ENCODE measurements around the gene COMMD8.
"Not testable (repeated sequence)": the region's sequence is repeated elsewhere in the genome, so short reads cannot be mapped to it uniquely, and the experiment has no call there.

COMMD8 gene

DNA sequence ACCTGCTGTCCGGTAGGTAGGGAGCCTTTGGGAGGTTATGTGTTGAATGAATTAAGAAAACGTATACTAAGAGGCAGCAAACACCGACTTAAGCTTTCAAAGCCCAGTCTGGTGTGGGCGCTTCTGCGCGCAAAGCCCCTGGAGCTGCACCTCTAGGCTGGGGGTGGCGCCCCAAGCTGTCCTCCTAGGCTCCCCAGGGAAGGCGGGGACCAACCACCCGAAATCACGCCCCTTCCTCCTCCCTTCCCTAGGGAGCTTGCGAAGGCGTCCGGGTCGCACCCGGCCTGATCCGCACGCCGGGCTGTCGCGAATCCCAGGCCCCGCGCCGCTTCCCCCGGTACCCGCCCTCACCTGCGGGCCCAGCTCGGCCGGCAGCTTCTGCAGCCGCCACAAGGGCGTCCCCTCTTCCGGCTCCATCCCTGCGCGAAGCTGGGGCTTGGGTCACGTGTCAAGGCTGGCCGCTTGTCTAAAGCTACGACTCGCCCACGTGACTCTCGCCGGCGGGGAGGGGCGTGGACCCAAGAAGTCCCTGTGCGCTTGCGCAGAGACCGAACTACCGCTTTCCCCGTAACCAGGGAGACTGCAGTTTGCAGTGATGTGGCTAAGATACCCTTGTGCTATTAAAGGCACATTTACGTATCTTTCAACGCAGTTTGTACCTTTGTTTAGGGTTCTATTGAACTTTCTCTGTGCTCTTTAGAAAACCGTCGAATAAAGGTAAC, at the start of gene COMMD8:
TSS of gene COMMD8 (minus strand) at position 468 of the 722 bp plus-strand sequence. CDS start at position 417, 51 bp downstream.
- DNase-seq: peak; percentile 98

DNA sequence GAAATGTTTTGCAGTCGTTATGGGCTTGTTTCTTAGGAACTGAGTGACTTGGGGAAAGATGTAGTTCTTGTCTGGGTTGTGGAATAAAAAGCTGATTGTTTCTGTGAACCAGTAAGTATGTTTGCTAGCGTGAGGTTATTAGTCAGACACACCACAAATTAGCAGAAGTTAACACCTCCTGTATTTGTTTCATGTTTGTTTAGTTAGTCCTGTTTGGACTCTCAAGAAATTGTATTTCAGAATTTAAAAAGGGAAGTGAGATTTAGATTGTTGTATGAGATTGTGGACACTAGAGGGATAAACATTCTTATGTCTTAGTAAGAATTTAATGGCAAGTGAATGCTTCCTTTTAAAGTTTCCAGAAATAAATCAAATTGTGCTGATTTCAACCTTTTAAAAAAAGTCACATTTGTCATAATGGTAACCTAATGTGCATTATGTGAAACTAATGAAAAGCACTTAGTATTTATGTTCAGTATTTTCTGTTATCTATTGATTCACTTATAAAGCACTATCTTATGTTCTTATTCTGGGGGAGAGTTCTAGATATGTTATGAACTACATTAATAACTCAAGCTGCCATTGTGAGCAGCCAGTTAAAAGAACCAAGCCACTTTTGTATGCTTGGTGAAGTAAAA, 47.1 kb upstream of the COMMD8 start:
- no peak for DNase-seq

DNA sequence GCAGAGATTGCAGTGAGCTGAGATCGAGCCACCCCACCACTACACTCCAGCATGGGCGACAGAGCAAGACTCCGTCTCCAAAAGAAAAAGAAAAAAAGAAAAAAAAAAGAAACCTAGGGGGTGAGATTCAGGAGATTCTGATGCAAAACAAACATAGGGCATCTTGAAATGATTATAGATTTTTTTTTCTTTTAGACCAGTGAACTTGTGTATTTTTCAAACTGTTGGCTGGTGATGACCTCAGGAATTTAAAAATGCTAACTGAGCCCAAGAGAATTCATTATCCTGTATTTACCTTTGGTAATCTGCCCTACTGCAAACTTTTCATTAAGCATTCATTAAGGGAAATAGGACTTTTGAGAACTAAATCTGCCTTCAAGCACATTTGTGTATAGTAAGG, 42.2 kb upstream of the COMMD8 start:
- DNase-seq: no peak

DNA sequence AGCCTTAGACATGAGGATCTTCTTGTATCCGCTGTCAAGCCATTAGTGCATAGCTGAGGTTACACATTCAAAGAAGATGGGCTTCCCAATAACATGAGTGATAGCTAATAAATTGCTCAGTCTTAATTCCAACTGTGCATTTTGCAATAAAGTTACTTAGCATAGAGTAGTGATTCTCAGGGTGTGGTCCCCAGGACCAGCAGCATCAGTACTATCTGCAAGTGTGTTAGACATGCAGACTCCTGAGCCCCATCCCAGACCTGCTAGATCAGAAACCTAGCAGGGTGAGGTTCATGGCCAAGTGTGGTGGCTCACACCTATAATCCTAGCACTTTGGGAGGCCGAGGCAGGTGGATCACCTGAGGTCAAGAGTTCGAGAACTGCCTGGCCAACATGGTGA, 41.6 kb upstream of the COMMD8 start:
- DNase-seq: no peak

DNA sequence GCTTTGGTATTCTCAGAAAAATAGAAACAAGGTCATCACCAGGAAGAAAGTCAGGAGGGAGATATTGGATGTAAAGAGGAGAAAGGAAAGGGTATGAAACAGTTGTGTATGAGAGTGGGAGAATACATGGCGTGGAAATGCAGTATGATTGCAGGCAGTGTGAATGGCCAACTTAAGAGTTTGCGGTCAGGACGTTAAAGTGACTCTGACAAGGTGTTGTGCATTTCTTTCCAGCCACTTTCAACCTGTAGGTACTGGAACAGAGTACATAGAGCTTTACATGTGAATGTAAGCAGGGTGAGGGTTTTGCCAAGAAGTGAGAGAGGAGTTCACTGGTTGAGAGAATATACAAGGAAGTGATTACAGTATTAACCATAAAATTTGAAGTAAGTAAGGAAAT, 37.3 kb upstream of the COMMD8 start:
- no peak for DNase-seq

DNA sequence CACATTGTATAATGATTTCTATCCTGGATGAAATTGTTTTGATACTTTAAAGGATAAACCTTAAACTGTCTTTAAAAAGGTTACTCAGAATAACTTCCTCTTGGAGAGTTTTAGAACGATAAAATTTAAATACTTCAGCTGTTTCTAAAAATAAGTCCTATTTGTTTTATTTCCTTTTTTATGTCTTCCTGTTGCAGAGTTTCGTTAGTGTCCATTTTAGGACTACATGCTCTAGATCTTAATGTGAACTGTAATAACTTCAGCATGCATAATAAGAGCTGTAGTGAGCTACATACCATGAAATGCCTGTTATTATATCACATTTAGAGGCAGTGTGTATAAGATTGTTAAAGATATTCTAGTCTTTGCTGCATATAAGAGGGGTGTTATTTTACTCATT, 36.2 kb upstream of the COMMD8 start:
- DNase-seq: no peak

DNA sequence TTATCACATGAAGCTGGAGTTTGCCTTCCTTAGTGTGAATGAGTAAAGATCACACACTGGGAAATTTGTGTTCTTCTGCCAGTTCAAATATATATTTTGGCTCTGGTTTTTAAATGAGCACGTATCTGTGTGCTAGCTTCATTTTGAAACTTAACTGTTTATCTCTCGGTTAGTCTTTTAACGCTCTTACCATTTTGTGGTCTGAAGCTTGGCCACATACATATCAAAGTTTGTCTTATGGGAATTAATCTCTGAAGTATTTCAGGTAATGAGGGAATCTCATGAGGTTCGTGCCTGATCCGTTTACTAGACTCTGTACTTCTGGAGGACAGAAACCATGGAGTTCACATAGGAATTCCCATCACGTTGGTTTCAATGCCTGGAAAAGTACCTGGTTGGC, 35.4 kb upstream of the COMMD8 start:
- no peak for DNase-seq

DNA sequence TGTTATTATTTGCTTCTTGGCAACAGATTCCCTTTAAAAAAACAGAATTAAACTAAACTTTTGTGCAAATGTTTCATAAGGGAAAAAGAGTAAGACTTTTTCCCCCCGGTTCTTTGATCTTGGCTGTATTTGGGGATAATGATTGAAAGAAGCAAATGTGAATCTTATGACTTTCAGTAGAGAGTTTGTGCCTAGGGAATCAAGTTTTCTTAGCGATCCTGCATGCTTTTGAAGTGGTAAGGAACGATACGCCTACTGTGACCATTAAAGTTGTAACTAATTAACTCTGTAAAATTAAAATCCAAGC, 30.6 kb upstream of the COMMD8 start:
- DNase-seq: no peak

DNA sequence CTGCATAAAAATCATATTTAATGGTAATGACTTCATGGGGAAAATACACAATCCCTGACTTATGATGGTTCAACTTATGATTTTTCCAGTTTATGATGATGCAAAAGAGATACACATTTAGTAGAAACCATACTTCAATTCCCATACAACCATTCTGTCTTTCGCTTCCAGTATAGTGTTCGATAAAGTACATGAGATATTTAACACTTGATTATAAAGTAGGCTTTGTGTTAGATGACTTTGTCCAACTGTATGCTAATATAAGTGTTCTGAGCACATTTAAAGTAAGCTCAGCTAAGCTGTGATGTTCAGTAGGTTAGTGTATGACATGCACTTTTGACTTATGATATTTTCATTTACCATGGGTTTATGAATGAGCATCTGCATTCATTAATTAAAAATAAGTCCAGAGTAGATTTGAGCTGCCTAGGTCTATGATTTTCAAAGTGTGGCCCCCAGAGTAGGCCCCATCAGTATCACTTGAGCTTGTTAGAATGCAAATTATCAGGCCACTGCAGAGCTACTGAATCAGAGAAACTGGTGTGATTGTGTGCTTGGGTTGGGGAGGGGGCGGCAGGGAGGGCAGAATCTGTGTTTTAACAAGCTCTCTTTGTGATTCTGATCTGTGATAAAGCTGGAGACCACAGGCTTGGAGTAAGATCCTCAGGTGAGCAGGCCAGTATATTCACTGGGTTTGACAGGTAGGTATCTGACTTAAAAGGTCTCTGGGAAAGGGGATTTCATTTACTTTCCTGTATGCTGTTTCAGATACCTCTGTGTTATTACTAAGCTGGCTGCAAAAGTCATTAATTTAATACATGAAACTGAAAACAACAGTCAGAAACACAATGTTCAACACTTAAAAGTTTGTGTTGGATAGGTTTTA, 30.0 kb upstream of the COMMD8 start:
- DNase-seq: no peak

DNA sequence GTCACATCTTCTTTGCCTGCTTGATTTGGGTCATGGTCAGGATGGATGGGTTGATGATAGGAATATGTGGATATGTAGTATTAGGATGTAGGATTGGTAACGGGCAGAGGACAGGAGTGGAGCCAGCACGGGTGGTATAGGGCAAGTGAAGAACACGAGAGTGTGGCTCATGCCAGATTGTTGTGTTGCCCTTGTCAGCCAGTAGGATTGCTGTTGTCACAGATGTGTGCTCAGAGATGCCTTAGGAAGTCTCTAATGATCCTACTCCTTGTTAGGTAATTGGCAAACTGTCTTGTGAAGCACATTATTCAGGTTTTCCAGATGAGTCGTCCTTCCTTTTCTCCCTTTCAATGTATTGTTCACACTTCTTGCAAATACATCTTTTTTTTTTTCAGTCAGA, 27.0 kb upstream of the COMMD8 start:
- DNase-seq: peak; percentile 60

DNA sequence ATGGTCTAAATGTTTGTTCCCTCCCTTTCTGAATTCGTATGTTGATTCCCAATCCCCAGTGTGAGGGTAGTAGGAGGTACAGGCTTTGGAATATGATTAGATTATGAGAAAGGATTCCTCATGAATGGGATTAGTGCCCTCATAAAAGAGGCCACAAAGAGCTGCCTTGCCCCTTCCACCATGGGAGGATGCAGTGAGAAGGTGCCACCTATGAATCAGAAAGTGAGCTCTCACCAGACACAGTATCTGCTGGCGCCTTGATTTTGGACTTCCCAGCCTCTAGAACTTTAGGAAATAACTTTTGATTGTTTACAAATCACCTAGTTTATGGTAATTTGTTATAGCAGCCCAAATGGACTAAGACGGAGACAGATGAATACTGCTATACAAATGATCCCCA, 25.2 kb upstream of the COMMD8 start:
- no peak for DNase-seq

DNA sequence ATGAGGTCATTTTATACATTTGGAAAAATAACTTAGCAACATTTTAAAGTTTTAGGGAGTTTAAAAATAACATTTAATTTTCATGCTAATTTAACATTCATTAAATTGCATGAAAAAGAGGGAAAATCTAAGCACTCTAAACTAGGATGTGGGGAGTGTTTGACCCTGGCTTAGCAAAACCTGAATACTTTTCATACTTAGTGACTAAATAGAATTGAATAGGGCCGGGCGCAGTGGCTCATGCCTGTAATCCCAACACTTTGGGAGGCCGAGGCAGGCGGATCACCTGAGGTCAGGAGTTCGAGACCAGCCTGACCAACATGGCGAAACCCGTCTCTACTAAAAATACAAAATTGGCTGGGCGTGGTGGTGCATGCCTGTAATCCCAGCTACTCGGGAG, 23.2 kb upstream of the COMMD8 start:
- DNase-seq: not testable (repeated sequence)

DNA sequence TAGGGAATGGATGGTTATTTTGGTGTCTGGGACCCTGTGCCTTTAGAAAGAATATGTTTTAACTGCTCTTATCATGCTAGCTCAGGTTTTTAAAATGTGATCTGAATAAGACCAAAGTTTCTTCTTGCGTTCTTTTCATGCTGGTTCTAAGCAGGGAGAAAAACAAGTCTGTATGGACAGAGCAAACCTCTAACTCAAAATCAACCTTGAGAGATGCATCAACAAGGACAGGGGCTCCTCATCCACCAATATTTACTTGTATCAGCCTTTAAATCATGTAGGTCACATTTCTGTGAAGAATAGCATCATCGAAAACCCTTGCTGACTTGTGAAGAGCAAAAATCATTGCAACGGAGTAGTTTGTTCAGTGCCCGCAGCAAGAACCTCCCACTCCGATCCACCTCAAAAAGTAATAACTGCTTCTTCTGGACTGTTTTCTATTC, 22.8 kb upstream of the COMMD8 start:
- no peak for DNase-seq

DNA sequence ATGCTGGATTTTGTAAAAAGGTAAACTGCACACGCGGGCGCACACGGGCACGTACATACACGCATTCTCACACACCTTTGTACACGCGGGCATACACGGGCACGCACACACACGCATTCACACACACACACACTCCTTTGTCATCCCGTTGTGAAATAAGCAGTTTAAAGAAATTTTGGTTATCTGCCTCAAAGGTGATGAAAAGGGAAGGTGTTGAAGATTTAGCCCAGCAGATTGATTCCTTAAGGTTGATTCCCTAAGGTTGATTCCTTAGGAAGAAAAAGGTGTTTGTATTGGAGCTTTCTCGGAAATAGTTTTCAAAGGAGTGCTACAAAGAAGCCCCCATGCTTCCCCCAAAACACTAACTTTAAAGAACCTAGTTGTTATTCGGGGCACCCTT, 22.3 kb upstream of the COMMD8 start:
- DNase-seq: no peak

DNA sequence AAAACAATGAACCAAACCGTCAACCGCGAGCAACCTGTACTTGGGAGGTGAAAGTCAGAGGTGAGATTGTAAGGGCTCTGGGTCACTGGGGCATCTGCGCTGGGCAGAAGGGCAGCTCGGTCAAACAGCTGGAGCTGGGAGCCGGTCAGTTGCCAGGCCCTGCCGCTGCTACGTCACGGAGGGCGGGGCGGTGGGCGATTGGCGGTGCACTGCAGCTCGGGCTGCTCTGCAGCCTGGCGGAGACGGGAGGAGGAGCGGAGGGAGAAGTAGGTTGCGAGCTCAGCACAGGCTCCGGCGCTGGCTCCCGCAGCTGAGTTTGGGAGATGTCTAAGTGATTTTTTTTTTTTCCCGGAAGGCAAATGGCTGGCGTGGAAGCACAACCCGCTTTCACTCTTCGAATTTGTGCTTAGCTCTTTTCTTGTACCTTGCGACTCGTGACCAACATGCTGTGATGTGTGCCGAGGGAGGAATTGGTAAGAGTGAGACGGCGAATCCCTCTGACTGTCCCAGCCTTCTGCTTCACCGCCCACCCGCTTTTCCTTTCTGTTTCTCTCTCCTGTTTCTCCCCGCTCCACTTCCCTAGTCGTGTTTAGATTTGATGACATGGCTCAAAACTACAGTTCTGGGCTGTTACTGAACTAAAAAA, 21.7 kb upstream of the COMMD8 start, which contains the start of gene ATP10D:
TSS of gene ATP10D (plus strand) at position 229 of the 646 bp plus-strand sequence. CDS start 27,266 bp downstream, outside the sequence.
- peak; percentile 98 for DNase-seq

DNA sequence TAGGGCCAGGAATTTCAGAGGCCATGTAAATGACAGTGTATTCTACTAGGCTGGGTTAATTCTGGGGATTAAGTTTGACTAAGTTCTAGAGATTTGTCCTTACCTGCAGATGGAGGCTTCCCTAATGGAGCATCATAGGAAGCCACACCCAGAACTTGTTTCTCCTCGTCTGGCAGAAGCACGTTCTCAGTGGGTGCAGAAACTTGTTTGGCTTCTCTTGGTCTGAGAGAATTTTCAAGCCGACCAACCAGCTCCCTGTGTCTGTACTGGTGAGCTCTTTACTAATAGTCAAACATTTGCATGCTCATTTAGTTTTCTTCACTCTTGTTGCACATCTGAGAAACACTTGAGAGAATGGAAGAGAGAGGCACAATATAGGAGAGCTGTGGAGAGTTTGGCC, 20.7 kb upstream of the COMMD8 start:
- no peak for DNase-seq

DNA sequence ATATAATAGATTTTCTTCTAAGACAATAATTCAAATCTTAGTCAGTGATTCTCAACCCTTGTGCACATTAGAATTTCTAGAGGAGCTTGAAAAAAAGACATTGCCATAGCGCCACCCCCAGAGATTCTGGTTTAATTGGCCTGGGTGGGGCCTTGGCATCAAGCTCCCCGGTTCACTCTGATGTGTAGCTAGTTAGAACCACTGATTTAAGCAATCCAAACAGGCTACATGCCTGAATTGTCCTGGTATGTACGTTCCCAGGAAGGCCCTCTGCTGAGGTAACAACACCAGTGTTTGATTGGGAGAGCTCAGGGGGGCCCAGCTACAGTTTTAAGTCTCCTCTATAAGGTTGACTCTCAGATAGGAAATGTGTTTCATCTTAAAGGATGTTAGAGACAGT, 20.2 kb upstream of the COMMD8 start:
- no peak for DNase-seq

DNA sequence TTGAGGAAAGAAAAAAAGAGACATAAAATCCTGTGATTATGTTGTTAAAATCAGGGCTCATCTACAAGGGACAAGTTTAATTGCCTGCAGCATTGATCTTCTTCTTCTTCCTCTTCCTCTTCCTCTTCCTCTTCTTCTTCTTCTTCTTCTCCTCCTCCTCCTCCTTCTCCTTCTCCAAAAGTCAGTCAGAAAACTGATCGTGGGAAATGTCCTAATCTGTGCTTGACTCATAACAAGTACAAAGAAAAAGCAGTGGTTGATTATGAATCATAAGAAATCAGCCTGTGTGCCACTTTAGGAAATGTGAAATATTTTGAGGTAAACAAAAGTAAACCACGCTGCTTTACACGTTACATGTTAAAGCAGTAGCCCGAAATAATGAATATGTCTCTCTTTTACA, 18.8 kb upstream of the COMMD8 start:
- no peak for DNase-seq

DNA sequence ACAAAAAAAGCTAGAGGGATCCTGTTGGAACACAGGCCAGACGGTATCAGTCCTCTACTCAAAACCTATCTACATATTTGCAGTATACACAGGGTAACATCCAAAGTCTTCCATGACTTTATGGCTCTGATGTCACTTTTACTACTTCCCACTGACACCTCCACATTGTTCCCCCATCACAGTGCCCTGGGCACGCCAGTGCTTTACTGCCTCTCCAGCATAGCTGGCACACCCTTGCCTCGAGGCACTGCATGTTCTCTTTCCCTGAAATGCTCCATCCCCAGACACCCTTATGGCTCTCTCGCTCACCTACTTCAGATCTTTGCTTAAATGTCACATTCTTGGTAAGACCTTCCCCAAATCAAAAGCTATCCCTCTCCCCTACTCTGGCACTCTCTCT, 15.3 kb upstream of the COMMD8 start:
- DNase-seq: no peak

DNA sequence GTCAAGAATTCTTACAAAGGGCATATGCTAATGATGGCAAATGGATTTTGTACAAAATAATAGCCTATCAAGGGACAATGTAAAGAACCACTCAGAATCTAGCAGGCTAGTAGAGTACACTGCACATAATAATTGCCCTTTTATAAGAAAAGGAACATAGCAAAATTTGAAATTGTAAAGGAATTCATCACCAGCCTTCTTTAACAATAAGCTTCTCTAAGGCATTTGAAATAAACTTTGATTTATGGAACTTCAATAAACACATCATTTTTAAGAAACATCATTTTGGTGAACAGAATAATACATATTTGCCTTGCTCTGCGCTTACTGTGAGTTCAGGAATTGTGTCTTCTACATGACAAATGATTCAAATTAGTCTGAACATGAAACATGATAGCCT, 11.9 kb upstream of the COMMD8 start:
- DNase-seq: no peak

DNA sequence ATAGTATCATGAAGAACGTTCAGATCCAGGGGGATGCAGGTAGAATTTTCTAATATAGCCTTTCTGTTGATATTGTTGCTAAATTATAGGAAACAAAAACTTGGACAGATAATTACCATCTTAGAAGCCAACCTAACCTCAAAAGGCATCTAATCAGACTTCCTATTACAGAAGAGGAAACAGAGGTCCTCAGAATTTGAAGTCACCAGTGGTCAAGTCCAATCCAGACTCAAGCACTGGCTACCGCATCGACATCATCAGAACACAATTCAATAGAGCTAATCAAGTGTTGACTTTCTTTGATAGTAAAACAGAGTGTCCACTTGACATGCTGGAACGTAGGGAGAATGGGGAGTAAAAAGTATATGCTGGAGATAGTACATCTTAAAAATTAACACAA, 11.3 kb upstream of the COMMD8 start:
- DNase-seq: no peak

DNA sequence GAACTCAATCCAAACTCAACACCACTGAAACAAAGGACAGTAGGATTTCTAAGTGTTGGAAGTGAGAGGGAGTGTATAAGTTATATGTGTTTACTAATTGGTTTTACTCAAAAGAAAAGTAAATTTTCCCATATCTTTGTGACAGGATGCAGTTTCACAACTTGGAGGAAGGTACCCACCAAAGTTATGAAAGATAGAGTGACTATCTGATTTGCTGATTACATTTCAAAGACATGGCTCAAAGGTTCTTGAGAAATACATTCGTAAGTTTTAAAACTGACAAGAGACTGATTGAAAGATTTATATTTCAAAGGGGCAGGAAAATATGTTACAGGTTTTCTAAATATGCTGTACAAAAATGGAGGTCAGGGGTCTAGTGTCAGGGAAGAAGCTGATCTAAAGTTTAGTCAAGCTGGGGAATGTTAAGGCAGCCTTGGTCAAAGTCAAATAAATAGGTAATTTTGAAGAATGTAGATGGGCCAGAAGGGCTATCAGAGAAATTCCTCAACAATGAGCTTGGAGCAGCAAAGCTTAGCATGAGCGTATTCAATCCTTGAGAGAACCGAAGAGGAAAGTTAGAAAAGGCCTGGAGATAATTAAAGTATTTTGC, 9.7 kb upstream of the COMMD8 start:
- DNase-seq: no peak

DNA sequence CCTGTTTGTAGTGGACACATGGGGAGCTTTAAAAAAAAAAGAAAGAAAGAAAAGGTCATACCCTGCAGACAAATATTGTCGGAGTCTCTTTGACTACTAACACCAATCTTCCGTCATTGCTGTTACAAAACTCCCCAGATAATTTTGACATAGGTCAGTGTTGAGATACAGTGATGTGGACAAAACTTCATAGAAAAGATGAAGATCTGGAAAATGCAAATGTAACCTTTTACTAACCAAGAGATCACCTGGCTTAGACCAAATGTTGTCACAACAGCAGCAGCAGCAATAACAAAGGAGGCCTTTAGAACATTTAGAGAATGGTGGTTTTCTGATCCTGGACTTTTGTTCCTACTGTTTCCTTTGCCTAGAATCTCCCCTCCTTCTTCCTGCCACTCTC, 8.1 kb upstream of the COMMD8 start:
- DNase-seq: no peak

All from islet precursor cell (in vitro differentiated cells).